Neural progenitor cell (in vitro differentiated cells): ENCODE results near the gene SNN.

Experiments used
- EZH2 ChIP-seq: fragments of 200-600 bp; sonication (generic); IDR thresholded peaks from 2 replicates; pipeline ENCODE4 v1.6.1; 2017; ENCODE audit warnings: antibody characterized with exemption, mild to moderate bottlenecking, moderate library complexity
- TF ChIP-seq, protein P1 (sequence below): fragments of 200-600 bp; sonication (generic); IDR thresholded peaks from 2 replicates; pipeline ENCODE4 v1.5.1; 2017; ENCODE audit warnings: antibody characterized with exemption, mild to moderate bottlenecking

DNA sequence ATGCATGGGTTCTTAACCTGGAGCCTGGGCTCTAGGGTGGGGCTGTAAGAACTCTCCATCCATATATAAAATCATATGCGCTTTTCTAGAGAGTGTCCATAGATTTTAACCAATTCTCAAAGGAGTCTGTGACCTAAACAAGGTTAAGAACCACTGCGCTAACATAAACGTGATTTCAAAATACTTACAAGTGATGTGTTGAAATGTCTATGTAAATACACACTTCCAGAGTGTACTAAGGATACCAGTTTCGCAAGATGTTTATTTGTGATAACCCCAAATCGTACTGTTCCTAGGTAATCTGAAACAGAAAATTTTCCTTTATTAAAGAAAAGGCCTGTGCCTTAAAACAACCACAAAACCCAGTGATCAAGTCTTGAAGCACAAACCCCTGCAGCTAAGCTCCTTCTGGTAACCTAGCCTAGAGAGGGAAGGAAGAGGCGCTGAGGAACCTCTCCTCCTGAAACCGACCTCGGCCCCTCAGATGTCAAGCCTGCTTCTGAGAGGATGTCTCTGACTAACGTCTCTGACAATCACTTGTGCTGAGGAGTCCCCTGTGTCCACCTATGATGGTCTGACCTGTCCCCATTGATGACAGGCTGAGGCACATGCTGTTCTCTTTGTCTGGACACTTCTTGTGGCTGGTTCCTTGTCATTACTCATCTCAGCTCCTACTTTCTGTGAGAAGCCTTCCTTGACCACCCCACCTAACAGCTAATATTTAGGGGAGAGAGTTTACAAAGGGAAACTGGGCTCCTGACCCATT lies 32.2 kb downstream of the SNN start:
- TF ChIP-seq, protein P1, sequence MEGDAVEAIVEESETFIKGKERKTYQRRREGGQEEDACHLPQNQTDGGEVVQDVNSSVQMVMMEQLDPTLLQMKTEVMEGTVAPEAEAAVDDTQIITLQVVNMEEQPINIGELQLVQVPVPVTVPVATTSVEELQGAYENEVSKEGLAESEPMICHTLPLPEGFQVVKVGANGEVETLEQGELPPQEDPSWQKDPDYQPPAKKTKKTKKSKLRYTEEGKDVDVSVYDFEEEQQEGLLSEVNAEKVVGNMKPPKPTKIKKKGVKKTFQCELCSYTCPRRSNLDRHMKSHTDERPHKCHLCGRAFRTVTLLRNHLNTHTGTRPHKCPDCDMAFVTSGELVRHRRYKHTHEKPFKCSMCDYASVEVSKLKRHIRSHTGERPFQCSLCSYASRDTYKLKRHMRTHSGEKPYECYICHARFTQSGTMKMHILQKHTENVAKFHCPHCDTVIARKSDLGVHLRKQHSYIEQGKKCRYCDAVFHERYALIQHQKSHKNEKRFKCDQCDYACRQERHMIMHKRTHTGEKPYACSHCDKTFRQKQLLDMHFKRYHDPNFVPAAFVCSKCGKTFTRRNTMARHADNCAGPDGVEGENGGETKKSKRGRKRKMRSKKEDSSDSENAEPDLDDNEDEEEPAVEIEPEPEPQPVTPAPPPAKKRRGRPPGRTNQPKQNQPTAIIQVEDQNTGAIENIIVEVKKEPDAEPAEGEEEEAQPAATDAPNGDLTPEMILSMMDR = no peak
- TF ChIP-seq EZH2 = no peak
